Activated CD4-positive, CD25-positive, alpha-beta regulatory T cell (primary cell): ENCODE measurements around the gene LZTR1.

Source experiments
- DNase-seq, 4 experiments: peaks; one replicate each; lab custom pipeline; 2025; lab: John Stamatoyannopoulos, UW

Gene LZTR1

DNA sequence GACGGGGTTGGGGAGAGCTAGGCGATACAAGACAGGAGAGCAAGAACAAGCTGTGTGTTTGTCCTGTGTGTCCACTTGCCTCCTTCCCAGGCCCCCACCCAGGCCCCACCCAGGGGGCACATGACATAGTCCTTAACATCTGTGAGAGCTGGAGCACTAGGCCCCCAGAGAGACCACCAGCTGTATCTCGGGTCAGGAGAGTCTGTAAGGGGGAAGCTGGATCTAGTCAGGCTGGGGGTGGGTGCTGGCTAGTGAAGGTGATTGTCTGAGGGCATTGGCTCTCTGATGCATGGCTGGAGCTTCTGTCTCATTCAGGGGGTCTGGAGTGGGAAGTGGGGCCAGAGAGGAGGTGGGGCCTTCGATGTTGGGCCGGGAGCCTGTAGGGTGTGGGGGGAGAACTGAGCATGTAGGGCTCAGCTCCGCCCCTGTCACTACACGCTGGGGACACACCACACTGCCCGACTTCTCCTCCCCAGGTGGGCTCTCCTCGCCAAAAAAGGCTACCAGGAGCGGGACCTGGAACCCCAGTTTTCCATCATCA is 33.4 kb downstream of the LZTR1 start:
- no peak for DNase-seq

DNA sequence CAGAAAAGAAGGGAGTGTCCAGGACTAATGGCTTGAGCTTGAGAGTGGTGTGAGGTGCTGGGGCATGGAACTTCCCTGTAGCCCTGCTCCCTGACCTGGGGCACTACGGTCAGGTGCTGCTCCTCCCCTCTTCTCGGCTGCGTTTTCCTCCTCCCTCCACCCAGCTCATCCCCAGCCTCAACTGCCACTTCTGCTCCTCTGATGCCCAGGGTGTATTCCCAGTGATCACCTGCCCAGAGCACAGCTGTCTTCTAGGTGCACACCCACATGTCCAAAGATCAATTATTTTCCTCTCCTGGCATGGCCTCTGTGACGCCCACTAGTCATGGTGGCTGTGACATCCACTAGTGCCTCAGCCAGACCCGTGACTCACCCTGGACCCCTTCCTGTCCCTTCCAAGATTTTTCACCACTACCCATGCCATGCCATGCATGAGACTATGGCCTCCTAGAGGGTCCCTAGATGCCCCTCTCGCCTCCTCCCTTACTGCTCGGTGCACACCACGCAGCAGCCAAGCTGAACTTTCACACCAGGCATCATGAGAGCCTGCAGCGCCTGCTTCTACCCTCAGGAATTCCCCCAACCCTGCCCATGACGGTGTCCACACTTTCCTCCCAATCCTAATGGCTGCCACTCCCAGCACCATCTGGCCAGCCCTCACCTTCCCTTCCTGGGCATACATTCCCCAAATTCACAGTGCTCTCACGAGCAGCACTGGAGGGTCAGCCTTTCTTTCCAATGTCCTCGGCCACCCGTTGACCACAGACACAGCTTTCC is 34.7 kb downstream of the LZTR1 start:
- DNase-seq = no peak

DNA sequence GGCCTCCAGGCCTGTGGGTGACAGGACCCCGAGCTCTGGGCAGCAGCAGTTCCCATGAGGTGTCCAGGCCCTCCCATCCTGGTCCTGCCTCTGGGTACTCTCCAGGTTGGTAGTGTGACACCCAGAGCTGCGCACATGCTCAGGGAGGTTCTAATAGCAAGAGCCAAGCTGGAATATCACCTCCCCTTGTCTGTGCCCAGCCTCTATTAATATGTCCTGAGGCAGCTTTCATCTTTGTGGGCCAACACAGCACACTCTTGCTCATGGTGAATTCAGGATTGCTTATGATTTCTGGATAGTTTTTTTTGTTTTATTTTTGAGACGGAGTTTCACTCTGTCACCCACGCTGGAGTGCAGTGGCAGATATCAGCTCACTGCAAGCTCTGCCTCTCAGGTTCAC is 36.2 kb downstream of the LZTR1 start:
- no peak for DNase-seq

DNA sequence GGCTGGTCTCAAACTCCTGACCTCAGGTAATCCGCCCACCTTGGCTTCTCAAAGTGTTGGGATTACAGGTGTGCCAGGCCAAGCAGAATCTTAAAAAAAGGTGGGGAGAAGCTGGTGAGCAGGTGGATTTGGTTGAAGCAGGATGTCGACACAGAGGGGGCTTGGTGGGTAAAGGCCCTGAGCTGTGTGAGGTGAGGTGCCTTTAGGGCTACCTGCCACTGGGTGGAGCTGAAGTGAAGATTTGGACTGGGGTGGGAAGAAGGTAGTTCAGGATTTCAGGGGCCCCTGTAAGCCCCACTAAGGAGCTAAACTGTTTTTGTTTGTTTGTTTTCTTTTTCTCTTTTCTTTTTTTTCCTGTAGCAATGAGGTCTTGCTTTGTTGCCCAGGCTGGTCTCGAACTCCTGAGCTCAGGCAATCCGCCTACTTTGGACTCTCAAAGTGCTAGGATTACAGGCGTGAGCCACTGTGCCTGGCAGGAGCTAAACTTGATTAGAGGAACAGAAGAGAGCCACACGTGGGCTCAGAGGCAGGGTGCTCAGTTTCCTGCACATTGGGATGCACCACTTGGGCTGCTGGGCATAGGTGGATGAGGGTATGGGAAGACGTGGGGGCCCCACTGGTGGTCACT is 38.8 kb downstream of the LZTR1 start:
- no peak for DNase-seq

DNA sequence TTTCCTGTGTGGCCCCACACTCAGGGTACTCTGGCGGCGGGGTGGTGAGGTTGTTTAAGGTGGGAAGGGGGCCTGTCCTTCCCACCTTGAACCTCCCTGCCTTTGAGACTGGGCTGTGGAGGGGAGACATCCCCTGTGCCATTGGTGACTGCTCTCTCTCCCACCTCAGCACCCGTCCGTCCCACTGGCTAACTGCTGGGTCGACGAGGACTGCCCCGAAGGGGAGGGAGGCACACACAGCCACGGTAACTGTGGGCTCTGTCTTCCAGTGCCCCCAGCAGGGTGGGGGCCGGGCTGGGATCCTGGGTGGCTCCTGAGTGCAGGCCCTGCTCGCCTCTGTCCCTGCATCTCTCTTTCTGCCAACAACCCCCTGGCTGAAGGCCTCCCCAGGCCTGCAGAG is 40.4 kb downstream of the LZTR1 start:
- DNase-seq = no peak

DNA sequence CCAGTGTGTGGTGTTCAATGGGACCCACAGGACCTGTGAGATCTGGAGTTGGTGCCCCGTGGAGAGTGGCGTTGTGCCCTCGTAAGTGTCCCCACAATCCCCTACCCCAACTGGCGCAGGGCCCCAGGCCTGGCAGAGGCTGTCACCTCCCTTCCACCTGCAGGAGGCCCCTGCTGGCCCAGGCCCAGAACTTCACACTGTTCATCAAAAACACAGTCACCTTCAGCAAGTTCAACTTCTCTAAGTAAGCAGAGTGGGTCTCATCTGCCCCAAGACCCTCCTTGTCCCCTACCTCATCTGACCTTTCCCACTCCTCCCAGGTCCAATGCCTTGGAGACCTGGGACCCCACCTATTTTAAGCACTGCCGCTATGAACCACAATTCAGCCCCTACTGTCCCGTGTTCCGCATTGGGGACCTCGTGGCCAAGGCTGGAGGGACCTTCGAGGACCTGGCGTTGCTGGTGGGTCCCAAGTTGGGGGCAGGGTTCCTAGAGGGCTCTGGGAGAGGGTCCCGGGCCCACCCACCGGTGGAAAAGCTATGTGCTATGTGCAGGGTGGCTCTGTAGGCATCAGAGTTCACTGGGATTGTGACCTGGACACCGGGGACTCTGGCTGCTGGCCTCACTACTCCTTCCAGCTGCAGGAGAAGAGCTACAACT is 41.0 kb downstream of the LZTR1 start:
- DNase-seq = no peak

DNA sequence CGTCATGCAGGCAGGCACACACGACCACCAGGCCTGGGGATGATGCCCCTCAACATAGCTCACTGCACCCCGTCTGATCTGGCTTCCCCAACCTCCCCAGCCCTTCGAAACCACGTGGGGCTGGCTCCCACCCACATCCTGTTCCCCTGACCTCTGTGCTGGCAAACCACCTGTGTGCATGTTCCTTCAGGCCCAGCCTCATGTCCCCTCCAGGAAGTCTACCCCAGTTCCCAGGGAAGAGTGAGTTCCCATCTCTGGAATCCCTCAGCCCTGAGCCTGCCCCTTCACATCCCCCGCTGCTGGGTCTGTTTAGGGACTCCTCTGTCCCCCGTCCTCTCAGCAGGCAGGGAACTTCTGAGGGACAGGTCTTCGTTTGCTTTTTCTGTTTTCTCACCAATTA is 43.2 kb downstream of the LZTR1 start:
- no peak for DNase-seq

DNA sequence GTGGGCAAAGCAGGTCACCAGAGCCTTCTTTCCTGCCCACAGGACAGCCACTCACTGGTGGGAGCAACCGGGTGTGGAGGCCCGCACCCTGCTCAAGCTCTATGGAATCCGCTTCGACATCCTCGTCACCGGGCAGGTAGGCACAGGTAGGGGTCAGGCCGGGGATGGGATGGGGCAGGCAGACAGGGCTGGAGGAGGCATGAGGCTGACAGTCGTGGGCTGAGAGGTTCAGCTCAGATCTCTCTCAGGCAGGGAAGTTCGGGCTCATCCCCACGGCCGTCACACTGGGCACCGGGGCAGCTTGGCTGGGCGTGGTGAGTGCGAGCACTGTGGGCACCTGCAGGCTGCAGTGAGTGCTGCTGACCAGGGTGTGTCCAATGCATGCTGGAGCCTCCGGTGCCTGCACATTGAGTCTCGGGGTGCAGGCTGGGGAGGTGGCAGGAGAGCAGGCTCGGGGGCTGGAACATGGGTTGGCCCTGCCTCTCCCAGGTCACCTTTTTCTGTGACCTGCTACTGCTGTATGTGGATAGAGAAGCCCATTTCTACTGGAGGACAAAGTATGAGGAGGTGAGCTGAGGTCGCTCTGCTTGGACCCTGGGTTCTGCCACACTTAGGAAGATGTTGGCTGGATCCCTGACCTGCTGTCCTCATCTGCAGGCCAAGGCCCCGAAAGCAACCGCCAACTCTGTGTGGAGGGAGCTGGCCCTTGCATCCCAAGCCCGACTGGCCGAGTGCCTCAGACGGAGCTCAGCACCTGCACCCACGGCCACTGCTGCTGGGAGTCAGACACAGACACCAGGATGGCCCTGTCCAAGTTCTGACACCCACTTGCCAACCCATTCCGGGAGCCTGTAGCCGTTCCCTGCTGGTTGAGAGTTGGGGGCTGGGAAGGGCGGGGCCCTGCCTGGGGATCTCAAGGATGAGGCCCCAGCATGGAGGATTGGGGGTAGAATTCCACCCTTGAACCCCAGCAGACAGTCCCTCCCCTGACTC is 44.0 kb downstream of the LZTR1 start:
- DNase-seq = no peak

DNA sequence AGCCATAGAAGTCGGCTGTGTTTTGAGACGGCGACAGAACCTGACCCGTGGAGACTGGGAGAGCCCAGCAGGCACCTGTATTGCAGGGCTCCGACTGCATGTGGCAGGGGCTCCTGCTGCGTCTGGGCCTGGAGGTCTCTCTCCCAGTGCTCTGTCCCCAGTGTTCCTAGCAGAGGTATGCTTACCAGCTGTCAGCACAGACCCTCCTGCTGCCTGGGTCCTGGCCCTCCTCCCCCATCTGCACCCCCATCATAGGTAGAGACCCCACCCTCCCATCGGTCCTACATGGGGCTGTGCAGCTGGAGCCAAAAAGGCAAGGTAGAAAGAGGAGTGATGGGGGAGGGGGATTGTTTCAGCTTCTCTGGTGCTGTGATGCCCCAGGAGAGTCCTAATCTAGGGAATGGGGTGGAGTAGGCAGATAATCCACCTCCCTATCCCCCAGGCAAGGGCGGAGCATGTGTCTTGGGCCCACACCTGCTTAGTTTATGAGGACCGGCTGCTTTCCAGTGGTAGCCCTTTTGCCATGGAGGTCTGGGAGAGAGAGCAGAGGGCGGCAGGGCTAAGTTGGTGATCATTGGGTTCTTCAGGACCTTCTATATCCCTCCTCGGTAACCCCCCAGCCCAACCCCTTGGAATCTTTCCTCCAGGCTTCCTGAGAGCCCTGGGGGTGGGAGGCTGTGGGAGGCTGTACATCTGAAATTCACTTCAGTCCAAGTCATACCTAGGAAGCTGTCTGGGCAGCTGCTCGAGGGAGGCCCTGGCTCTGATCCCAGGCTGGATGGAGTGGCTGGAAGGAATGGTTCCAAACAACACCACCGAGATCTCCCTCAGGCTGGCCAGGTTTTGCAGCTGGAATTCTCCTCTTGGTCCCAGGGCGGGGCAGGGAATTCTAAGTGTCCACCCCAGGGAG is 44.9 kb downstream of the LZTR1 start:
- DNase-seq = no peak

DNA sequence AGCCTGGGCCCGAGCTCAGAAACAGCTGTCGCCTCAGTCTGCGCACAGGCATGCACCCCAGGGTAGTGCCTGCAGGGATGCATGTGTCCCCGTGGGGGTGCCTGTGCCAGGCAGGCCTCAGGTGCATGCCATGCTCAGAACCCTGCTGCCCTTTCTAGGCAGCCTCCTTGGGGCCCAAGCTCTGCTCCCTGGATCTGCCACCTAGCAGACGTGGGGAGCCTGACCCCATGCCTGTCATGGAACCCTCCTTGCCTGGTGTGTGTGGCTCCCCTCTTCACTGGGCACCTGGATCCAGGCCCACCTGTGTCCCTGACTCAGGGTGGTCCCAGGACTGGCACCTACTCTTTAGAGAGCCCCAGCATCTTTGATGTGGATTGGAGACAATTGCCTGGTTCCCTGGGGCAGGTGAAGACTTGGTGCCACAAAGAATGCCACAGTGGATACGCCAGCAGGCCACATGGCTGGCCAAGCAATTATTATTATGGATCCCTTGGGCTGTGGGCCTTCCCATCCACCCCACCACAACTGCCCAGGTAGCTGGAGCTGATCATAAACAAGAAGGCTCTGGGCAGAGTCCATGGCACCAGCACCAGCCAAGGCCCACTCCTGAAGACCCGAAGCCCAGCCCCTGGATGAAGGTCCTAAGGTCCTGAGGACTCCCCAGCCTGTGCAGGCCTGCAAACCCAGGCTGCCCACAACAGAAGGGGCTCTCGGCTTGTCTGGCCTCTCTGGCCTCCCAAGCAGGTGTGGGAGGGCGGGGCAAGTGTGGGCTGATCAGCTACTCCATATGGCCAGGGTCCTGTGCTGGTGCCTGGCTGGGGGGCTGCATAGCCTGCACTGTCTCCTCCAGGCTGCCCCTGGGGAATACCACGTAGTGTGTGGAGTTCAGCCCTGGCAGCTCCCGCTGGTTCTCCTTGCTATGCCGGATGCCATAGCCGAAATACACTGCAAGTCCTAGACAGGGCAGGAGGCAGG is 46.5 kb downstream of the LZTR1 start:
- no peak for DNase-seq

DNA sequence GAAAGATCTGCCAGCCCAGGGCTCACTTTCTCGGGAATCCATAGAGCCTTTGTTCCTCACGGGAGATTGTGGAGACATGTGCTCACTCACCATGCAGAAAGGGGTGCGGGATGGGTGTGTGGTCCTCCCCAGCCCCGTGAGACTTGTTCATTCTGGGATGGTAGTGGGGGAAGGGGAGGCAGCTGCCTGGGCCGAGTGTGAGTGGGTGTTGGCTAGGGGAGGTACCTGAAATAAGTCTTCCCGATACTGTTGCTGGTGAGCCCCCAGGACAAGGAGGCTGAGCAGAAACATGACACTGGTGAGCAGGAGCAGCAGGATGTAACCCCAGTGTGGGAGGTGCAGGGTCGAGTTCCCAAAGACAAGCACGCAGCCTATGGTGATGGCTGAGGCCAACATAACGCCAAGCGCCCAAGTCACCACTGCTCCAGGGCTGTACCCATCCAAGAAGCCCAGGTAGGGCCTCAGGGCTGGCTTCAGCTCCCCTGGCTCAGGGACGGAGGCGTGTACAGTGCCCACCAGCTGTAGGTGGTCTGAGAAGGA is 47.5 kb downstream of the LZTR1 start:
- DNase-seq = no peak

DNA sequence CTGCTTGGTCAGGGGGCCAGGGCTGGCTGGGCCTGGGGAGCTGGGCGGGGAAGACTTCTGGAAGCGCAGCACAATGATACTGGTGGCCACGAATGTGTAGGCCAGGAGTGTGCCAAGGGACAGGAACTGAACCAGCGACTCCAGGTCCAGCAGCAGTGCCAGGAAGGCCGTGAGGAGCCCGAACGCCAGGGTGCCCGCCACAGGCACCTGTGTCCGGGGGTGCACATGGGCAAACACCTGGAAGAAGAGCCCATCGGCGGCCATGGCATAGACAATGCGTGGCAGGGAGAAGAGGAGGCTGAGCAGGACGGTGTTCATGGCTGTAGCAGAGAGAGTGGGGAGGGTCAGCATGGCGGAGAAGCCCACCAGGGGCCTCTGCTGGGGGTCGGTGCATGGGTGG is 47.9 kb downstream of the LZTR1 start:
- DNase-seq = no peak

DNA sequence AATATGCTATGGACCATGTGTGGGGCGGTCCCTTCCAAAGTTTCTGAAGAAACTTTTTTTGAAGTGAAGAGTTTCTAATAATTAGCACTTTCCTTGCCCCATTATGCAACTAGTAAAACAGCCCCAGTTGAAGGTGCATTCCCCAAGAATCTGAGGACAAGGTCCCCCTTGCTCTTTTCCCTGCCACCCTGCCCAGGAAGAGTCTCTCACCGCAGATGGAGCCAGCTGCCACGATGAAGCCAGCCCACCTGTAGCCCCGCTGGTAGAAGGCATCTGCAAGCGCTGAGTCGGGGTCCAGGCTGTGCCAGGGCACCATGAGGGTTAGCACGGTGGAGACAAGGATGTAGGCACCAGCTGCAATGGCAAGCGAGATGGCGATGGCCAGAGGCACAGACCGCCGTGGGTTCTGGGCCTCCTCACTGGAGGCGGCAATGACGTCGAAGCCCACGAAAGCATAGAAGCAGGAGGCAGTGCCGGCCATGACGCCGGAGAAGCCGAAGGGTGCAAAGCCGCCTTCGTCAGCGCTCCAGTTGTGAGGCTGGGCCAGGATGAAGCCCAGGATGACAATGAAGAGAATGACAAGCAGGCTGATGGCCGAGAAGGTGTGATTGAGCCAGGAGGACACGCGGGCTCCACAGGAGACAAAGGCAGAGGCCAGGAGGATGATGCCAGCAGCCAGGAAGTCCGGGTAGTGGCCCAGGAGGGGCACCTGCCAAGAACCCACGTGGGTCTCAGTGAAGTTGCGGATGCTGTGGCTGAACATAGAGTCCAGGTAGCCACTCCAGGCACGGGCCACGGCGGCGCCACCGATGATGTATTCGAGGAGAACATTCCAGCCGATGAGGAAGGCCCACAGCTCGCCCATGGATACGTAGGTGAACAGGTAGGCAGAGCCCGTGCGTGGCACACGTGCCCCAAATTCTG is 48.8 kb downstream of the LZTR1 start:
- DNase-seq = no peak

DNA sequence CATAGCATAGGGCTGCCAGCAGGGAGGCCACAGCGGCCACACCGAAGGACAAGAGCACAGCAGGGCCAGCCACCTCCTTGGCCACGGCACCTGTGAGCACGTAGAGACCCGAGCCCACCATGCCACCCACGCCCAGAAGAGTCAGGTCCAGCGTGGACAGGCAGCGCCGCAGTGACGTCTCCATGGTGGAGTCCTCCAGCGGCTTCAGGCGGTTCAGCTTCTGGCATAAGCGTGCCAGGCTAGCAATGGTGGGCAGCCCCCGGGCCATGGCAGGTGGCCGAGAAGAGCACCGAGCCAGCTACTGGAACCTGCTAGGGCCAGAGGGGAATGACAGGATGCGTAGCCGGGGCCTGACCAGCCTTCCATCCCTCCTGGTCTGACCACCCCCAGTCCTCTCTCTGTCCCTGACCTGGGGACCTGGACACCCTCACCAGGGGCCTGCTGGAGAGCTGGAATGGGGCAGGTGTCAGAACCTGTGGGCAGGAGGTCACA is 49.5 kb downstream of the LZTR1 start:
- DNase-seq = no peak

DNA sequence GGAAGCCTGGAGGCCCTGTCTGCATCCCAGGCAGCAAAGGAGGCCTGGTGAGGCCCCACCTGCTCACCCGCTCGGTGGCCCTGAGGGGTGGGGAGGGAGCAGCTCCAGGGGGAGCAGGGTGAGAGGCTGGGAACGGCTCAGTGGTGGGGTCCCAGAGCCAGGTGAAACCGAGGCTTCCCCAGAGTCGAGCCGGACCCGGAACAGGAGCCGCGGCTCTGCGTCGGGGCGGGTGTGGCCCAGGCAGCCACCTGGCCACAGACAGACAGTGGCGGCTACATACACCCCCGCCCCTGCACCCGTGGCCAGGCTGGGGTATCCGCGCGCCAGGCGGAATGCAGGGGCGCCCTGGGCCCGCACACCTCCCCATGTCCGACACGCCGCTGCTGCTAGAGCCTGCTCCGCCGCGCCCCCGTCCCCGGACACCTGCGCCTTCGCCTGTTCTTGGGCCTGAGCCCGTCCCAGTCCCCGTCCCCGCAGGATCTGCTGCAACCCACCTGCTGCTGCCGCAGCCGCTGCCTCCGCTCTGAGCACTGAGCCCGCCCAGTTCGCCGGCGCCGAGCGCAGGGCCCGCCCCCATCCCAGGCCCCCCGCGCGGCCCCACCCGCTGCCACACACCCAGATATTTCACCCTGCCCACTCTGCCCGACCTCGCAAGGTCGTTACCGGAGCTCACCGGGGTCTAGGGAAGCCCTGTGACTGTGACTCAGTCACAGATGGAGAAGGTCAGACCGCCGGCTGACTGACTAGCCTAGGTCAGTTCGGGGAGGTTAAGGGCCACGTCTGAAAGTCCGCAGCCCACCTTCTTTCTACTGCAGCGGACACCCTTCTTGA is 50.2 kb downstream of the LZTR1 start, which contains the start of gene SLC7A4:
Gene SLC7A4 (minus strand): TSS at position 525 of the 831 bp plus-strand sequence. CDS start 749 bp downstream, outside the sequence.
- DNase-seq = no peak

DNA sequence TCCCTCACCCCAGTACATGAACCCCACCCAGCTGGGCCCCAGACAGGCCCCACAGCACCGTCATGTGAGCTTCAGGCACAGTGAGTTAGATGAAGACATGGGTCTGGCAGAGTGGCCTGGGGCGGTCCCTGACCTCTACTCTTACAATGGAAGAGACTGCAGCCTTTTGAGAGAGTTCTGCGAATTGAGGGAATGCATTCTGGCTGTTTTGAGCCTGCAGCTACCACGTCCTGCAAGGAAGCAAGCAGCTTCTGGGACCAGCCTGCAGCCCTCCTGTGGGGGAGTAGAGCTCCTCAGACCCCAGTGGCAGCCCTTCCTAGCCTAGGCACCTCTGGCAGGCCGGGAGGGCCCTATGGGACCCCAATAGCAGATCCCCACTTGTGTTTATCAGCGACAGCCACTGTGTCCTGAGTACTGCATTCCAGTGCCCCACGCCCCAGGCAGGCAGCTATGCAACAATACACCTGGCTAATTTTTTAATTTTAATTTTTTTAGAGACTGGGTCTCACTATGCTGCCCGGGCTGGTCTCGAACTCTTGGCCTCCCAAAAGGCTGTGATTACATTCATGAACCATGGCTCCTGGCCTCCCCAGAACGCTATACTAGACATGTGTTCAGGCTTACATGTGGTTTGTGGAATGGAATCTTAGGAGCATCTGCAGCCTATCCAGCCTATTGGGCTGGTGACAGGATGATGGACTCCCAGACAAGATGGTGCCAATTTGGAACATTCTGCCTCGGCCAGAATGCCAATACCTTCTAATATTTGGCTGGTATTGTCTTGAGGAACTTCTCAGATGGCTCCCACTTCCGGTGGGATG is 51.0 kb downstream of the LZTR1 start:
- no peak for DNase-seq
